Esophagus squamous epithelium (tissue), 5 donors: ENCODE results near the gene GPC3. TPM values are rescaled to one million over a fixed set of nuclear protein-coding genes. Genes with fewer than 3 reads are reported as not detected.

Source experiments
- DNase-seq: peaks from one replicate; lab custom pipeline; 2025; lab: John Stamatoyannopoulos, UW
- H3K27ac ChIP-seq, 4 donors: fragments of 200-600 bp; sonication (generic); one replicate each; pipeline ENCODE4 v1.5.1; 2016 to 2019; ENCODE audit warnings: mild to moderate bottlenecking in 1 of 4
- H3K27me3 ChIP-seq, 4 donors: fragments of 200-600 bp; sonication (generic); 1 replicate in 3 of 4; 2 replicates in 1 of 4; pipeline versions ENCODE4 v1.5.1 to v1.6.0; 2017 to 2021; ENCODE audit warnings: antibody characterized with exemption in 1 of 4
- H3K36me3 ChIP-seq, 3 donors: fragments of 200-600 bp; sonication (generic); one replicate each; pipeline ENCODE4 v1.5.1; 2016 to 2019
- H3K4me1 ChIP-seq, 3 donors: fragments of 200-600 bp; sonication (generic); one replicate each; pipeline ENCODE4 v1.5.1; 2017 to 2019
- H3K4me3 ChIP-seq, 4 donors: fragments of 200-600 bp; sonication (generic); 1 replicate in 3 of 4; 2 replicates in 1 of 4; pipeline ENCODE4 v1.5.1; 2016 to 2019; ENCODE audit warnings: mild to moderate bottlenecking in 2 of 4, moderate library complexity in 1 of 4
- H3K9me3 ChIP-seq, 3 donors: fragments of 200-600 bp; sonication (generic); one replicate each; pipeline ENCODE4 v1.5.1; 2016 to 2019
- CTCF ChIP-seq, 6 experiments: fragments of 450-650 bp in 4 of 6; fragments of 200-600 bp in 2 of 6; sonication (generic) in 2 of 6; IDR thresholded peaks; one replicate each; pipeline ENCODE4 v1.5.1; 2016 to 2019; ENCODE audit warnings: antibody characterized with exemption in 6 of 6, mild to moderate bottlenecking in 4 of 6, moderate library complexity in 4 of 6
- POLR2A ChIP-seq, 4 donors: fragments of 450-650 bp; IDR thresholded peaks; one replicate each; pipeline ENCODE4 v1.6.1; 2017; ENCODE audit warnings: antibody characterized with exemption in 4 of 4, mild to moderate bottlenecking in 4 of 4, moderate library complexity in 3 of 4
- WGBS, 2 donors: methylation state at CpG; one replicate each; pipeline ENCODE4 v1.1.5; 2018; 5-methylcytosine and 5-hydroxymethylcytosine counted together
- intact Hi-C: fragments of 100-400 bp; cut with DNase I; formaldehyde crosslinking; loops from one replicate; pipeline ENCODE4 v1.15.0; 2022
- total RNA-seq, 4 donors: library from RNA; depleted of rRNA; stranded (reverse); fragments of >200 nt; gene quantifications; one replicate each; pipeline ENCODE4 v1.1.0, GENCODE V29; 2016
- donor health status: DM: yes; HTN: yes; CAD: no.

GPC3 gene
- total RNA-seq, 4 donors from 2014 or later = 0.44 to 2.8 (median 1.7) TPM; not detected in 1

GRCh38 chrX:133610056-133610455, 375.3 kb downstream of the GPC3 start:
- H3K4me1 ChIP-seq = no peaks in the 10 kb centered on the region
- H3K4me3 ChIP-seq = no peak overlapping the region
- no peak for DNase-seq
- no peaks in the 10 kb centered on the region for H3K9me3 ChIP-seq
- no peaks in the 10 kb centered on the region for H3K36me3 ChIP-seq
- H3K27ac ChIP-seq = no peak overlapping the region
- intact Hi-C loops = no loop called here
- TF ChIP-seq CTCF (IDR thresholded peaks at IDR 0.05) (no peak), POLR2A (IDR thresholded peaks at IDR 0.05) (no peak)
- WGBS, 2 donors = 100% methylated on average over 1 of the region's 1 CpG; no CpG with 5 or more reads in 1 of the 2 donors
- H3K27me3 ChIP-seq = no peaks in the 10 kb centered on the region

GRCh38 chrX:133609166-133609565, 376.2 kb downstream of the GPC3 start:
- 72 to 80% methylated on average over 4 of the region's 4 CpGs for WGBS, 2 donors
- H3K4me1 ChIP-seq = no peaks in the 10 kb centered on the region
- intact Hi-C loops = no loop called here
- TF ChIP-seq POLR2A (IDR thresholded peaks at IDR 0.05) = no peak
- no peak for TF ChIP-seq CTCF (IDR thresholded peaks at IDR 0.05)
- no peaks in the 10 kb centered on the region for H3K9me3 ChIP-seq
- no peak overlapping the region for H3K4me3 ChIP-seq
- no peaks in the 10 kb centered on the region for H3K36me3 ChIP-seq
- H3K27me3 ChIP-seq = no peaks in the 10 kb centered on the region
- DNase-seq = no peak
- H3K27ac ChIP-seq = no peak overlapping the region

DNA sequence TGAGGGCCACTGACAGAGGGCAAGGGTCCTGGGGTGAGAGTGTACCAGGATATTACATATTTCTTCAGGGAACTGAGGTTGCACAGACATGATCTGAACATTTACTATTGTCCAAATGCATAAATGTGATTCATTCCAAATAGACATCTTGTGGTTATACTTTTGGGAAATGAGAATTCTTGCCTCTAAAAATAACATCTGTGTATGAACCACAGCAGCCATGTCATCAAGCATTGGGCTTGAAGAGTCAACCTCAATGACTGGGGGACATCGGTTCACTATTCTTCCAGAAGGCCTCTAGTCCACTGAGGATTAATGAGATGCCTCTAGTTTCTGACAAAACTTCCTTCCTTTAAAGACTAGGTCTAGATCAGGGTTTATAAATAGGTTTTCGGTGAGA, 377.0 kb downstream of the GPC3 start:
- no peak for DNase-seq
- no peak overlapping the region for H3K4me3 ChIP-seq
- WGBS, 2 donors = 52 to 62% methylated on average over 2 of the region's 2 CpGs

DNA sequence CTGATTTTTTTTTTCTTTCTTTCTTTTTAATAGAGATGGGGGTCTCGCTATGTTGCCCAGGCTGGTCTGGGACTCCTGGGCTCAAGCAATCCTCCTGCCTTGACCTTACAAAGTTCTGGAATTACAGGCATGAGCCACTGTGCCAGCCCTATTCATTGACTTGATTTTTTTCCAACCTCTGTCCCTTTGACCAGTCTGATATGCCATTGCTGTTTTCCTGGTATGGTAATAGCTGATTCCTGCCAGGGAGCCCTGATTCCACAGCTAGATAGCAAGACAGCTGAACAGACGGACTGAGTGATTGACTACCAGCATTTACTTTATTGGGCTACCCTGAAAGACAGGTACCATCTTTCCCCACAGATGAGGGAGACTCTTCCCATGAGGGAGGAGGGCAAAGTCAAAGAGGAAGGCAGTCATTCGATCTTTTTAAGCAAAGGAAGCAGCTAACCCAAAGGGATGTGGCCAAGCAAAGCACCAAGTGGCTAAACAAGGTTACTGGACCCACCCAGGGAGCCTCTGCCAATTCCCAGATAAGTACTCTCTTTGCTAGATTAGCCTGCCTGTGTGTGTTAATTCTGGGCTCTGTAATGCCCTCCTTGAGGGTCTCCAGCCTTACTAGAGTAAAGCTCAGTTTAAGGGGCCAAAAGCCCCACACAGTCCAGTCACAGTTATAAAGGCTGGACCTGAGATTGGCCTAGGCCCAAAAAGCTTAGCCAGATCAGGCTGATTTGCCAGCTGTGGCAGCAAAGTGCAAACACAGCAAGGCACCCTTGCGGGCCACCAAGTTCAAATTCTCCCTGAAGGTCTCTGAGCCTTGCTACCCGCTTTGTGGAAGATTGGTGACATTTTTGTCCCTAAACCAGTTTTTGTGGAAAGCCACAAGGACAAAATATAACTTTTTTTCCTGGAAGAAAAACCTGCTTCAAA, 377.7 kb downstream of the GPC3 start:
- Histone ChIP-seq H3K9me3 (no peaks in the 10 kb centered on the region), H3K36me3 (no peaks in the 10 kb centered on the region), H3K4me3 (no peak overlapping the region), H3K27ac (no peak overlapping the region), H3K27me3 (no peaks in the 10 kb centered on the region), H3K4me1 (no peaks in the 10 kb centered on the region)
- intact Hi-C loops = no loop called here
- 61 to 80% methylated on average over 2 of the region's 5 CpGs for WGBS, 2 donors
- TF ChIP-seq POLR2A (IDR thresholded peaks at IDR 0.05) (no peak), CTCF (IDR thresholded peaks at IDR 0.05) (no peak)
- no peak for DNase-seq

More for the DNA sequence above, 377.0 kb downstream of the GPC3 start:
- Histone ChIP-seq H3K36me3 (no peaks in the 10 kb centered on the region), H3K27ac (no peak overlapping the region), H3K4me1 (no peaks in the 10 kb centered on the region), H3K27me3 (no peaks in the 10 kb centered on the region), H3K9me3 (no peaks in the 10 kb centered on the region)
- TF ChIP-seq POLR2A (IDR thresholded peaks at IDR 0.05) = no peak
- intact Hi-C loops = no loop called here

DNA sequence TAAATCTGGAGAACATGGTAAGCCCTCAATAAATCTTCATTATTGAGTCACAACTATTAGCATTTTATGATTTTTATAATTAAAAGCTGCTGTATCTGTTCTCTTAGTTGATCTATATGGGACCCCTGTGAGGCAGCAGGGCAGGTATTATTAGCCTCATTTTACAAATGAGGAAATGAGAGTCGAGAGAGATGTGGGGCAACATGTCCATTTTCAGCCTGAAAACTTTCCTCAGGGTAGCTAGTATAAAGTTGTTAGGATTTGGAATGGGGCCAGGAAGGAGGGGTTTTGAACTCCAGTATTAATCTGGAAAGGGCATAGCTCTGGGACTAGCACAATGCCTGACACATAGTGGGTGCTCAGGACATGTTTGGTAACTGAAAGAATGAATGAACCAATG, 378.4 kb downstream of the GPC3 start:
- TF ChIP-seq POLR2A (IDR thresholded peaks at IDR 0.05) (no peak), CTCF (IDR thresholded peaks at IDR 0.05) (no peak)

More for the DNA sequence above, 378.4 kb downstream of the GPC3 start:
- intact Hi-C loops = no loop called here
- Histone ChIP-seq H3K36me3 (no peaks in the 10 kb centered on the region), H3K4me1 (no peaks in the 10 kb centered on the region), H3K9me3 (no peaks in the 10 kb centered on the region), H3K4me3 (no peak overlapping the region), H3K27me3 (no peaks in the 10 kb centered on the region), H3K27ac (no peak overlapping the region)
- WGBS, 2 donors = 50 to 100% methylated on average over 1 of the region's 1 CpG
- DNase-seq = no peak
